GM10266 (cell line): ENCODE data around the gene AGRN.

Source experiments
- DNase-seq: peaks from one replicate; pipeline ENCODE4 v3.0.0; 2012; ENCODE audit errors: extremely low spot score
- TF ChIP-seq, protein P1 (sequence below): IDR thresholded peaks from 2 replicates; pipeline ENCODE4 v1.5.1; 2012; ENCODE audit warnings: mild to moderate bottlenecking, low read depth; ENCODE audit not compliant: control insufficient read depth, insufficient read depth; ENCODE audit errors: missing control alignments

AGRN gene

GRCh38 chr1:1085911-1086841, 66.3 kb downstream of the AGRN start:
- no peak for DNase-seq
- TF ChIP-seq, protein P1, sequence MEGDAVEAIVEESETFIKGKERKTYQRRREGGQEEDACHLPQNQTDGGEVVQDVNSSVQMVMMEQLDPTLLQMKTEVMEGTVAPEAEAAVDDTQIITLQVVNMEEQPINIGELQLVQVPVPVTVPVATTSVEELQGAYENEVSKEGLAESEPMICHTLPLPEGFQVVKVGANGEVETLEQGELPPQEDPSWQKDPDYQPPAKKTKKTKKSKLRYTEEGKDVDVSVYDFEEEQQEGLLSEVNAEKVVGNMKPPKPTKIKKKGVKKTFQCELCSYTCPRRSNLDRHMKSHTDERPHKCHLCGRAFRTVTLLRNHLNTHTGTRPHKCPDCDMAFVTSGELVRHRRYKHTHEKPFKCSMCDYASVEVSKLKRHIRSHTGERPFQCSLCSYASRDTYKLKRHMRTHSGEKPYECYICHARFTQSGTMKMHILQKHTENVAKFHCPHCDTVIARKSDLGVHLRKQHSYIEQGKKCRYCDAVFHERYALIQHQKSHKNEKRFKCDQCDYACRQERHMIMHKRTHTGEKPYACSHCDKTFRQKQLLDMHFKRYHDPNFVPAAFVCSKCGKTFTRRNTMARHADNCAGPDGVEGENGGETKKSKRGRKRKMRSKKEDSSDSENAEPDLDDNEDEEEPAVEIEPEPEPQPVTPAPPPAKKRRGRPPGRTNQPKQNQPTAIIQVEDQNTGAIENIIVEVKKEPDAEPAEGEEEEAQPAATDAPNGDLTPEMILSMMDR: no peak

DNA sequence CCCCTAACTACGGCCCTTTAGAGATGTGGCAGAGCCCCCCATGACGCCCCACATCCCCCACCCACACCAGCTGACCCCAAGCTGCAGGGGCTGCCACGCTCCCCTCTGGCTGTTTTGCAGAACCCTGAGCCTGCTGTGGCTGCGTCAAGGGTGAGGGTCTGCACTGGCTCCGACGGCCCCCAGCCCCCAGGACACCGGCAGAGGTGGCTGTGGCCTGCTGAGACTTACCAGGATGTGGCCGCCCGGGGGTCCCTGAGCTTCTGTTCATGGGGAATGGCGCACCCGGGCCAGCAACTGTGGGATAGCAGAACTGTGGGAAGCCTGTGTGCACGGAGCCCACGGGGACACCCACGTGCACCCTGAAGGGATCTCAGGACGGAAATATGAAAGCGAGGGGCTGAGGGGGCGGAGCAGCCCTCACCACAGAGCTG, 67.0 kb downstream of the AGRN start:
- TF ChIP-seq, protein P1: no peak
- no peak for DNase-seq

- TF ChIP-seq, protein P1: no peak
- DNase-seq: no peak
These were observed 67.6 kb downstream of the AGRN start for GRCh38 chr1:1087351-1088028.

DNA sequence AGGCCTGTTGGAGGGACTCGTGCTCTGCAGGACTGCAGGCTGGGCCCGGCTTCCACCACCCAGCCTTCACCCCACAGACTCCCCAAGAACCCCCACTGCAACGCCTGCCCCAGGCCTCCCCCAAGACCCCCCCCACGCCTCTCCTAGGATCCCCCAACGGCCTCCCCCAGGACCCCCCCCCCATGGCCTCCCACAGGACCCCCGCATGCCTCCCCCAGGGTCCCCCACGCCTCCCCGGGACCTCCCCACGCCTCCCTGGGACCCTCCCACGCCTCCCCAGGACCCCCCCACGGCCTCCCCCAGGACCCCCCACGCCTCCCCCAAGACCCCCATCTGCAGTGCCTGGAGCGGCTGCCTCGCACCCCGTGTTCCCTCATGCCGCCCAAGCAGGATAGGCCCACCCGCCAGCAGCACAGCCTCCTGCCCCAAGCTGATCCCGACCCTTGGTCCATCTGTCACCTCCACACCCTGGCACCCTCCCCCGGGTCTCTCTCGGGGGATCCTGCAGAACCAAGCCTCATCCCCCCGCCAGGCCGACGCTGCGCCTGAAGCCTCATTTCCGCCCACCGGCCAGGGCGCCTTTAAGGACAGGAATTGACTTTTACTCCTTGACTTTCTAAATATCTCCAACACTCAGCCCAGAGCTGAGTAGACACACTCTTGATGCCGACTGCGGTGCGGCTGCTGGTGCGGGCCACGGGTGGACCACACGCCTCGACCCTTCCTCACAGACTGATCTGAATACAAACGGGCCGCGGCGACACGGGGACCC, 68.3 kb downstream of the AGRN start:
- TF ChIP-seq, protein P1: no peak
- DNase-seq: peak; percentile 45

- peak; percentile 30 for DNase-seq
These were observed 69.1 kb downstream of the AGRN start for GRCh38 chr1:1088801-1089680.

GRCh38 chr1:1089731-1090423, 70.0 kb downstream of the AGRN start:
- no peak for DNase-seq
- TF ChIP-seq, protein P1: no peak

More at GRCh38 chr1:1088801-1089680, 69.1 kb downstream of the AGRN start:
- TF ChIP-seq, protein P1: no peak
